Hematopoietic multipotent progenitor cell treated with erythropoietin and hydrocortisone succinate and interleukin-3 and kit ligand, for 4 days (in vitro differentiated cells): Measurements from ENCODE around the gene CACNG5.
A peak's percentile ranks its signal among the peaks of the same experiment; 100 is the strongest.

Experiments used
- DNase-seq: peaks from one replicate; pipeline ENCODE4 v3.0.0-alpha.2; 2015

Gene CACNG5

DNA sequence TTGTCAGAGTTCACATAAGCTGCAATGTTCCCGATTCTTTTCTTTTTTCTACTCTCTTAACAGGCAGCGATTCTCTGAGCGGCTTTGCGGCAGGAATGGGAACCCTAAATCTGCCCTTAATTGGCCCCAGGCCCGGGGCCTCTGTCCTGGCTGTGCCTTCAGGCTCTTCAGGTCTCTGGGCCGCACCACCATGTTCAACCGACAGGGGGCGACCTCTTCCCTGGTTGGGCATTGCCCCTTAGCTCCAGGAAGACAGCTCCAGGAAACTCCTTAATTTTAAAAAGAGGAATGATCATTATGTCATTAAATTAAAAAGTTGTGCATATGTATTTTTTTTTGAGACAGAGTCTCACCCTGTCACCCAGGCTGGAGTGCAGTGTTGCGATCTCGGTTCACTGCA lies 20.3 kb downstream of the CACNG5 start:
- DNase-seq: peak; percentile 10

DNA sequence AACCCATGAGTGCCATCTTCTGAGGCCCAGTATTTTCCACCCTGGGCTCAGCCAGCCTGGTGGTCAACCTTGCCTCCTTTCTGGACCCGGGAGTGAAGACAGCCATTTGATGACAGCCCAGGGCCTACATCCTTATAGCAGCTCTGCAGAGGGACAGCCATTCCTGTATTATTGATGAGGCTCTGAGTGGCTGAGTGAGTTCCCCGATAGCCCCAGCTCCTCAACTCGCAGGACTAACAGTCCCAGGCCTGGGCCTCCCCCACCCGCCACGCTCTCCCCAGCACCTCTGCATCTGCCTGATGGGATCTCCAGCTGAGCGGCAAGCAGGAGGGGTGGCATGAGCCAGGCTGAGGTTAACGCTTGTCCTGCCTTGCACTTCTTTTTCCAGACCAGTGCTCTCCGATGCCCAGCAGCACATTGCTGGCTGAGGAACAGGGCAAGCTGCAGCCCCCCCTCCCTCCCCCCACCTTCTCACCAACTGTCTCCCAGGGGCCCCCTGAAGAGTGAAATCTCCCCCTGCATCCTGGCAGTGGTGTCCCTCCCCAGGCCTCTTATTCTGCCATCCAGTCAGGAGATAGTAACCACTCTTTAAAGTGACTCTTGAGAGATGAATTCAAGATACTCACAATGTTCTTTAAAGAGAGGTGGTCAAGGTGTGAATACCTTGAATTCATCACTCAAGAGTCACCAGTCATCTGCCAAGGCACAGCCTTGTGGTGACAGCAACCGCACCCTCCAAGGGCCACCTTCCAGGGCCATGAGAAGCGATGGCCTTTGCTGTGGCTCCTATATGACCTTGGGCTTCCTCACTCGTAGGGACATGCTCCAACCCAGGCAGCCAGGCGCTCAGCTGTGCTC lies 23.5 kb downstream of the CACNG5 start:
- no peak for DNase-seq

DNA sequence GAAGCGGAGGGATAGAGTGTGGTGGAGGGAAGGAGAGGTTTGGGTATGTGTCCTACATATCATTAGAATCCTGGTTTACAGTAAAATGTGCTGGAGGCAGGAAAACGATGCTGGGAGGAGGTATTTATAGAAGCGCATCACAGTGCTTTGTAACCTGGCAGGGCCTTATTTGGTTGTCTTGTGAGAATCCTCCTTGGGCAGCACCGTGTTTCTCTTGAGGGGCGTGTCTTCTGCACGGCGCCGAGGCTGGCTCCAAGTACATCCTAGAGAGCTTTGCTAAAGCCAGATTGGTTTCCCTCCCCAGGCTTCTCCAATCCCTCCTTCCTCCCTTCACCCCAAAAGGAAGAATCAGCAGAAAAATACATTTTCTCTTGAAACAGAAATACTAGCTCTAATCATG lies 24.4 kb downstream of the CACNG5 start:
- no peak for DNase-seq

DNA sequence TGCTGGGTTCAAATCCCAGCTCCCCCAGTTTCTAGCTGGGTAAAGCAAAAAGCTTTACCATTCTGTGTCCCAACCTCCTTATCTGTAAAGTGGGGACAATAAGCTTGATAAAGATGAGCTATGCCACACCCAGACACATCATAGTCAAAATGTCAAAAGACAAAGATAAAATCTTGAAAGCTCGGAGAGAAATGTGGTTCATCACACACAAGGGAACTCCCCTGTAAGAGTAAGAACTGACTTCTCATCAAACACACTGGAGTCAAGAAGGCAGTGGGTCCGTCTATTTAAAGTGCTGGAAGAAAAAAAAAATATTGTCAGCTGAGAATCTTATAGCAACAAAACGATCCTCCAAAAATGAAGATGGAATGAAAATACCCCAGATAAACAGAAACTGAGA lies 25.3 kb downstream of the CACNG5 start:
- no peak for DNase-seq

DNA sequence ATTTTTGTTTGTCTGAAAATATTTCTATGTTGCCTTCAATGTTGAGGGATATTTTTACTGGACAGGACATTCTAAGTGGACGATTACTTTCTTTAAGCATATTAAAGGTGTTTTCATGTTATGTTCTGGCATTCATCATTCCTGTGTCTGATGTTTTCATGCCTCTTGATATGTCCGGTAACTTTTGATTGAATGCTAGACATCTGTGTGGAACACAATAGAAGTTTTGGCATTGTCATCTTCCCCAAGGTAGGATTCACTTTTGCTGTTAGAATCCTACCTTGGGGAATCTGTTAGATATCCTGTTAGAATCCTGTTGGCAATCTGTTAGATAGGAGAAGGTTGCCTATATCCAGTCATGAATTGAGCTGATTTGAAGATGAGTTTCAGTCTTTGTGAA lies 28.9 kb downstream of the CACNG5 start:
- no peak for DNase-seq

DNA sequence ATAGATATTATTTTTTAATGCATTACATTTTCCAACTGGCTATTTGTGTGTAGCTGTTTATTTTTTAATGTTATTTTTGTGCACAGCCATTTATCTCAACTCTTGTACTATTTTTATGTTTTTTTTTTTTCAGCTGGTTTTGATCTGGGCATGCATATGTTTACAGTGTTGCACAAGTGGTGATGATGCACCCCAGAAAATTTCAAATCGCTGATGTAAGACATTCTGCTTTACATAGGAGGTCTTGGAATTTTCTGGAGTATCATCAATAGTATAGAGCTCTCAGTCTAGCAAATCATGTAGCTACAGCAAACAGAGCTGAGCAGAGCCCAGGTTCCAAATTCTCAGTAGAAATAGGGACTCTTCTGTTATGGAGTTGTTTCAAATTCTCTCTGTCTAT lies 30.2 kb downstream of the CACNG5 start:
- DNase-seq: no peak

DNA sequence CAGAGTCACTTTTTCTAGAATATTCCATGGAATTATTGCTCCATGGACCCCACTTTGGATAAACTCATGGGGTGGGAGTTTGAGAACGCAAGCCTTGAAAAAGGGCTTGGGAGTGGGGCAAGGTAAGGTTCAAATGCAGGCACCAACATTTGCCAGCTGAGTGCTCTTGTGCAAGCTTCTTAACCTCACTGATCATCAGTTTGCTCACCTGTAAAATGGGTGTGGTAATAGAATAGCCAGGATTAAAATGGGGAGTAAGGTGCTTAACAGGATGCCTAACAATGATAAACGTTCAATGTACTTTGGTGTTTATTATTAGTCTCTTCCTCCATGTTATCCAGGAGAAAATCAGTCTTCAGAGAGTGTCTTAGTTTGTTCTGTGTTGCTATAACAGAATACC lies 39.0 kb downstream of the CACNG5 start:
- no peak for DNase-seq

DNA sequence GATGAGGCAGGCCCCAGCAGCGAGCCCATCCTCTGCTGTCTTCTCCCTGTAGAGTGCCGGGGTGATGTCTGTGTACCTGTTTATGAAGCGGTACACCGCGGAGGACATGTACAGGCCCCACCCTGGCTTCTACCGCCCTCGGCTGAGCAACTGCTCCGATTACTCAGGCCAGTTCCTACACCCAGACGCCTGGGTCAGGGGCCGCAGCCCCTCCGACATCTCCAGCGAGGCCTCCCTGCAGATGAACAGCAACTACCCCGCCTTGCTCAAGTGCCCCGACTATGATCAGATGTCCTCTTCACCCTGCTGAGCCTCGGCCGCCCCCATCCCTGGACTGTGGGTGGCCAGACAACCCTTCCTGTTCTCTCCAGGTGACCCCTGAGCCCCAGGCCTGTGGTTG lies 50.0 kb downstream of the CACNG5 start:
- no peak for DNase-seq

DNA sequence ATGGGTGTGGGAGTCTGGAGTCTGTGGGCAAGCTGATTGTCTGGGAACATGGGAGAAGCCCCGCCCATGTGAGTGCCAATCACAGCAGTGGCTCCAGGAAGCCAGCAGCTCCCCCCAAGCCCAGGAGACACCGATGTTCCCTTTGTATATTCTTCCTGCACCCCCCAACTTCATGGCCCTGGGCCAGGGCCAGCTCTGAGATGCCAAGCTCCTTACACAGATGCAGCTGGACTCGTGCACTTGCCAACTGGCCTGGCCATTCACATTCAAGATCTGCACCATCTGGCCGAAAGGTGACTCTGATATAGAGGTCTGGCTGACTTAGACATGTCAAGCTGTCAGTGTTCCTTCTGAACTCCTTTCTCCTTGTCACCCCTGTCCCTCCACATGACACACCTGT lies 50.5 kb downstream of the CACNG5 start:
- DNase-seq: no peak

DNA sequence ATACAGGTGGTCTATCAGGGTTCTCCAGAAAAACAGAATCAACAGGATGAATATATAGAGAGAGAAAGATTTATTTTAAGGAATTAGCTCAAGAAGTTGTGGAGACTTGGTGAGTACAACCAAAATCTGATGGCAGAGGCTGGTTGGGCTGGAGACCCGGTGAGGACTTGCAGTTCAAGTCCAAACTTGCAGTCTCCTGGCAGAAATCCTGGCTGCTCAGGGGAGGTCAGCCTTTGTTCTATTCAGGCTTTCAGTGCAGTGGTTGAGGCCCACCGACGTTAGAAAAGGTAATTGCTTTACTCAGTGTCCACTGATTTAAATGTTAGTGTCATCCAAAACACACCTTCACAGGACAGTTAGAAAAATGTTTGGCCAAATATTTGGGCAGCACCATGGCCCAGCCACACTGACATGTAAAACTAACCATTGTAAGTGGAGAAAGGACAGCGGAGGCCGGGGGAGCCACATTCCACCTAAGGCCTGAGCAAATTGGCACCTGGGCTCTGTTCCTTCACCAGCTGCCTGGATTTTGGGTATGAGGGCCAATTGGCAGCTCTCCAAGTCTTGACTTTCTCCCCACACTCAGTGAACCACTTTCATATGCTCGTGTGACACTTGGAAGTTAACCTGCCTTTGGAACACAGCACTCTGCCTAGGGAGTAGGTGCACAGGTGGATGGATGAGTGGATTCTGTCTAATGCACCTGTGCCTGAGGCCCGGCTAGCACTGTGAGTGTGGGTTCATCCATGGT lies 54.7 kb downstream of the CACNG5 start:
- no peak for DNase-seq

DNA sequence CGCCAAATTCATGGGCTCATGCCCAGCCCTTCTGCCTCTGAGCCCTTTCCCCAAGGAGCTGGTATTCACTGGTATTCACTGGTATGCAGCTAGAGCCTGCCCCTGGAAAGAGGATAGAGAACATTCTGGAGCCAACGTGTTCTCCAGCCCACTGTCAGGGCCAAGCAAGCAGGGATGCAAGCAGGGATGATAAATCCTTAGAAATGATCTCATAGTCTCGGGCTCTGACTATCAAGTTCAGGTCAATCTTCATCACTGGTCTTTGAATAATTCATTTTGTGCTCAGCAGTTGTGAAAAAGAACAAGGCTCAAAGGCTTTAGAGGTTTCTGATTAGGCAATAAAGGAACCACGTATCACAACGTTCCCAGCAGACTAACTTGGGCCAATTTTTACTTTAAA lies 57.3 kb downstream of the CACNG5 start:
- DNase-seq: no peak

DNA sequence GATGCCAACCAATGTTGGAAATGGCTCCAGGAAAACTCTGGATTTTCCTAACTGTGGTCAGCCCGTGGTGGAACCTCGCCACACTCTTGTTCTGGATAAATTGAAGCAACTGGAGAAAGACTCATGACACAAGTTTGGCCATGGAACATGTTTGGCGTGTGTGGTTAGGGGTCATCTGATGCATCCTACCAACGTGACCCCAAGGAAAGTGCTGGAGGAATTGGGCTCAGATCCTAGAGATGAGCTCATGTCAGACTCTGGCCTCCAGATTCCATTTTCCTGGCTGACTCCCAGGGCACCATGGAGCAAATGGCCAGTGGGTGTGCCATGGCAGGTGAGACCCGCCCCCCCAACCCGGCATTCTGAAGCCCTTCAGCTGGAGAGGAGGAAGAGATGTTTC lies 58.5 kb downstream of the CACNG5 start:
- DNase-seq: no peak

DNA sequence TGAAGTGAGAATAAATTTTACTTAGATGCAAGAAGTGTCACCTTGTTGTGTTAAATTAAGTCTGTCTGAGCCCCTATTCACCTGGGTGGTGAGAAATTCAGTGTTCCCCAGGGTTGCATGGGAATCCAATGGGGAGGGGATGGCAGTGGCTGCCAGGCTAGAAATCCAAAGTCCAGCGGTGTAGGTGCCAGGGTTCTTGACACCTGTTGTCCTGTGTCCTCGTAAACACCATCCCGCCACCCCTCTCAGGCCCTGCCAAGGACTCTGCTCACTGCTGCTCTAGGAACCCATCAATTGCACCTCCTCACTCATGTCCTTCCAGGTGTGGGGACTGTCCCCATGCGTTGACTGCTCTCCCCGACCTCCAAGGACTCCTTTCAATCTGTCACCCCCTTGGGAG lies 58.9 kb downstream of the CACNG5 start:
- no peak for DNase-seq

DNA sequence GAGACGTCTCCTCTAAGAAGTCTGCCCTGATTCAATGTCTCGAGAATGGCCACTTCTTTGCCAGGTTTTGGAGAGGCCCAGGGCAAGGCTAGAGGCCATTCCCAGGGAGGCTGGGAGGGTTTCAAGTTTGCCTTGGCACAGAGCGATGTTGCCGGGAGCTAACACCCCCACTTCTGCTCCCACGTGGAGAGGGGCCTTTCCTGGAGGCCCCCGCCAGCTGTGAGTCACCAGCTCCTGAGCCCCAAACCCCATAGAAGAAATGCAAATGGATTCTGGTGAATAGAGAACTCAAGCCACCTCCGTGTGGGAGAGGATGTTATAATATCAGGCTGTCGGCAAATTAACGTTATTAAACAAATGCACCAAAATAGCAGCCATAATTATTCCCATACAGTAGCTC lies 62.2 kb downstream of the CACNG5 start:
- no peak for DNase-seq

DNA sequence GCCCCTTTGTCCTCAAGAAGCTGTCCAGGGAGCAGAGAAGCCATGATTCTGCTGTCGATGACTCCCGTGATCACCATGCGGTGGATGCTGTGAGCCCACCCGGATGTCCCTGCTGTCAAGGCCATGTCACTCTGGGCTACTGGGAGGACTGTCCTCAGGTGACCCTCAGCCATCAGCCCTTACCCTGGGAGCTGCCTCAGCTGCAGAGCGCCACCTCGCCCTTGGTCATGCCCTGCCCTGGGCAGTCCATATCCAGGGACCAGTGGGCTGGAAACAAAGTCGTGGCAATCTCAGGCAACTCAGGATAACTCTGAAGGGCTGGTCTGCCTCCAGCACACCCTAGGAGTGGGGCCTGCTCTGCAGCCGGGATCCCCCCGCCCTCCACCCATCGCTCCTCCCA lies 63.6 kb downstream of the CACNG5 start:
- no peak for DNase-seq

DNA sequence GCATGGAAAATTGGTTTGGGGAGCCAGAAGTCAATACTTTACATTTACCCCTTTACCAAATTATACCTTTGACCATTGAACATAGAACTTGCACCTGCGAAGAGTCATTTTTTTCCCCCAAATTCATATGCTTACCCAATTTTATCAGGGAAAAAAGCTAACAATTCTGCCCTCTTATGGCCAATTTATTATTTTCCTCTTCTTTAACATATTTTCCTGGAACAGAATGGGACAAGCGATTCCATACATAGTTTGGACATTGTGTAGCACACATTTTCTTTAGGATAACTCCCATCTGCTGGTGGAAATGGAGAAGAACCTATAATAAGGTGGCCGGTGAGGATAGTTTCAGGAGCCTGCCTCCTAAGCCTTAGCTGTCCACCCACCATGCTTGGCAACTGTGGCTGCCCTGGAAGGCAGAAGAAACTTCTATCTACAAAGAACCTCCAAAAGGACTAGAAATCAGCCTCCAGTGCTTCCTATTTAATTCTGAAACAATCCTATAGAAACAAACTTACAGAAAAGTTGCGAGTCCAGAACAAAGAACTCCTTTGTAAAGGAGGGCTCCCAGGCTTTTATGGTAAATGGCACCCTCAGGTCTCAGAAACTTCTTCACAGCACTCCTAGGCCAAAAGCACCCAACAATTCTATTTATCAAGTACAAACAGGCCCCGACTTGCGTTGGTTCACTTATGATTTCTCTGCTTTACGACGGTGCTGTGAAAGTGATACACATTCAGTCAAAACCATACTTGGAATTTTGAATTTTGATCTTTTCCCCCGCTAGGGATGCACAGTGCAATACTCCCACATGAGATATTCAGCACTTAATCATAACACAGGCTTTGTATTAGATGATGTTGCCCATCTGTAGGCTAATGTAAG lies 65.5 kb downstream of the CACNG5 start:
- DNase-seq: peak; percentile 23

DNA sequence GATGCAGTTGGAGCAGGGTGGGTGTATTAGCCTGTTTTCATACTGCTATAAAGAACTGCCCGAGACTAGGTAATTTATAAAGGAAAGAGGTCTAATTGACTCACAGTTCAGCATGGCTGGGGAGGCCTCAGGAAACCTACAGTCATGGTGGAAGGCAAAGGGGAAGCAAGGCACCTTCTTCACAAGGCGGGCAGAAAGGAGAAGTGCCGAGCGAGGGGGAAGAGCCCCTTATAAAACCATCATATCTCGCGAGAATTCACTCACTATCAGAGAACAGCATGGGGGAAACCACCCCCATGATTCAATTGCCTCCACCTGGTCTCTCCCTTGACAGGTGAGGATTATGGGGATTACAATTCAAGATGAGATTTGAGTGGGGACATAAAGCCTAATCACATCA lies 68.4 kb downstream of the CACNG5 start:
- DNase-seq: peak; percentile 57

DNA sequence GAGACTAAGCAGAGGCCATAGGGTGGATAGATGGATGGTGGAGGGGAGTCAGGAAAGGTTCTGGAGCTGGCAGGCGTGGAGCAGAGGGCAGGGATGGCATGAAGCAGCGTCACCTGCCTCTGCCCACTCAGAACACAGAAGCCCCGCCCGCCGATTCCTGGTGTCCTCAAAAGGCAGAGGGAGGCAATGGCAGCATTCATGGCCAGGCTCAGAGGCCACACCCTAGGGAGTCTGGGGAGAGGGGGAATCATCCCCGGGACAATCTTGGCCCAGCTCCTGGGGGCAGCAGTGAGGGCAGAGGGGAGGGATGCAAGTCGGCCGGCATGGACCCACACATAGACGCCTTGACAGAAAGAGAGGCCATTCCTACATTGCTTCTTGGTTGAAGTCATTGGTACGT lies 68.9 kb downstream of the CACNG5 start:
- DNase-seq: no peak

DNA sequence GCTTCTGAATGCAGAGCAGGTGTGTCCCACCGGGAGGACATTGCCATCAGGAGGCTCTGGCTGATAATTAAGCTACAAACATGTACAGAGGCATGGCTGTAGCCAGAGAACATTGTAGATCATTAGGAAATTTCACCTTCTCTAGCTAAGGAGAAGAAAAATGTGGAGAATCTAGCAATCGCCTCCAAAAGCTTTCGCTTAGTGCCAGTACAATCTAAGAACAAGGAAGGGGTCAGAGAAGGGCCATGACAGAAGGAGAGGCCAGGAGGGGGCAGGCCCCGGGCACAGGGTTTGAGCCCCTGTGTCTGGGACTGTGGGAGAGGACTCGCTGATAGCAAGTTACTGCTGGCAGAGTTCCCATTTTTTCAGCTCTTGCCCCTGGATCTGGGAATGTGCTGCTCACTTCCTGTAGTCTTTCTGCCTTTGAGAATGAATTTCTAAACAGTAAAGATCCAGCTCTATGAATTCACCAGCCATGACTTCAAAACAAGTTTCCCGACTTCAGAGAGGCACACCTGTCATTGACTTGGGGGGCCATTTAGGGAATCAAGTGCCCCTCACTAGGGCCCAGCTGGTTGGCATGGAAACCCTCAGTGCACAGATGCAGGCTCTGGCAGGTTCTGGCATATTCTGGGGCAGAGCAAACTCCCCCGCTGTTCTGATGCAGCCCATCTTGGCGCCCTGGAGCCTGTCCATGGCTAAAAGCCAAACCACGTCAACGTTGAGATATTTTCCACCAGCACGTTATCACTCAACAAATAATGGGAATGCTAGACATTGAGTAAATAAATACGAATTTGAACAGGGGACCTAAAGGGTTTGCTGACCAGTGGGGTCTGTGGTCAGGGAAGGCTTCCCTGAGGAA lies 70.1 kb downstream of the CACNG5 start:
- DNase-seq: no peak

DNA sequence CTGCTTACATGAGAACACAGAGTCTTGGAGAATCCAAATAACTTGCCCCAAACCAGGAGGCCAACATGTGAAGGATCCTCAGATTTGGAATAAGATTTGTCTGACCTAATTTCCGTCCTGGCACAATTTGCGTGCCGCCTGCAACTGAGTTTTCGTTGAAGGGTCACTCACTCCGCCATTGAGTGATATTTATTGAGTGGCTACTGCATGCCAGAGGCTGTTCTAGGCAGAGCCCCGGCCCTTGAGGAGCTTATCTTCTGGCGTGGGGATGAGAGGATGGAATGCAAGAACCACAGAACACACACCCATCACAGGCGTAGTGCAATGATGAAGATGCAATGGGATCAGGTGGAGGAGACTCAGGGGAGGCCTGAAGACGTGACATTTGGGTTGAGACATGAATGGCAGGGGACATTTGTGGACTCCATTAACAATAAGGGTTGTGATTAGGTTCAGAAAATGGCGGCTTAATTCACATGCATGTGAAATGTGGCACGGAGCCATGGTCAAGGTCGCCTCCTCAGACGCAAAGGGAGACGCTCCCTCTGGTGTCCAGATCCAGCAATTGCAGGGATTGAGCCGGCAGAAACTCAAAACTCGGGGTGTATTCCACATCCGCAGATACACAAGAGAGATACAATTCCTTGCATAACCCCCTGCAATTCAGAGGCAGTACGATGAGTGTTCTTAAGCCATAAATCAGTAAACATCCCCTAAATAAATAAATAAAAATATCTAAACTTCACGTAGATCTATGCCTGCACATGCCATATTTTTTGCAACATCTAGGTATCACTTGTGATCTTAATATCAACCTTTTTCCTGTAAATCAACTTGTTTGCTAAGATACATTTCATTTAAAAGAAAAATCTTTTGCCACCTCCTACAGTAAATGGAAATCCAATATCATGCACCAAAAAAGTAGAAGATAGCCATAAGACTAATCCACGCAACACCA lies 71.7 kb downstream of the CACNG5 start:
- peak; percentile 88 for DNase-seq

DNA sequence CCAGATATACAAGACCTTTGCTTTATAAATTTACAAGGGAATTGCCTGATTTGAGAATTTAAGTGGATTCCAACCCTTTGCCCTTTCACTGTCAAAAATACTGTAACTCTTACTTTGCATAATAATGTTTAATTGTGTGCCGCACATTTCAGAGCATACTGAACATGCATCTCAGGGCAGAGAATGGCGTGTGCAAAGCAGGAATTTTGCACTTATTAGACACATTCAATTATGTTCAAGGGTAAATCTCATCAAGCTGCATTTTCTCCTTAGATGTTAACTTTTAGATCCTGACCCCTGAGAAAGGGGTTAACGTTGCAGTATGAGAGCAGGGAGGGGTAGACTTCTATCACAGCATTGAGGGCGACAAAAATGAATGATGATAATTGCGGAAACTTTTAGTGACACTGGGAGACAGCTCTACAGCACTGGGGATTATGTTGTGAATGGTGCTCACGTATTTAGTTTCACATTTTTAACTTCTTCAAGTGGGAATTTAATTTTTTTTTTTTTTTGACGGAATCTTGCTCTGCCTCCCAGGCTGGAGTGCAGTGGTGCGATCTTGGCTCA lies 75.0 kb downstream of the CACNG5 start:
- no peak for DNase-seq
